ENCODE data around the gene PINLYP.

Gene PINLYP

GRCh38 chr19:43618921-43619261, 43.3 kb downstream of the PINLYP start:
- Histone ChIP-seq H3K9me3 (ENCODE audit: insufficient read depth, low read depth, low read length) (peaks cover 2% of the 10 kb centered on the region), H3K36me3 (ENCODE audit: control insufficient read depth in 1 of 2, insufficient read depth in 2 of 2, low read length in 2 of 2) (peaks cover 3 to 4% of the 10 kb centered on the region in 2 experiments), H2AK5ac (ENCODE audit: low read length) (peak overlapping the region; percentile 73), H3K27ac (ENCODE audit: low read depth, low read length) (peak overlapping the region; percentile 78), H3K4me2 (ENCODE audit: low read length) (peak overlapping the region; percentile 60), H2BK120ac (ENCODE audit: insufficient read depth, low read length, poor library complexity) (peak overlapping the region; percentile 48), H3K14ac (ENCODE audit: low read length) (peak overlapping the region; percentile 93), H4K12ac (ENCODE audit: low read depth, low read length) (peak overlapping the region; percentile 75), H3K4me1 (ENCODE audit: control insufficient read depth in 1 of 2, insufficient read depth in 2 of 2, low read length in 2 of 2) (peaks cover 7 to 9% of the 10 kb centered on the region in 2 experiments), H2AFZ (ENCODE audit: insufficient read depth, low read length, poor library complexity) (peak overlapping the region; percentile 62), H3K4me3 (ENCODE audit: low read depth, low read length) (peak overlapping the region; percentile 76), H2BK12ac (ENCODE audit: low read length) (no peak overlapping the region), H3K79me1 (ENCODE audit: low read length) (peaks cover 15% of the 10 kb centered on the region), H3K18ac (ENCODE audit: low read length) (peak overlapping the region; percentile 88), H3K27me3 (ENCODE audit: insufficient read depth, low read length) (no peaks in the 10 kb centered on the region), H4K8ac (ENCODE audit: low read depth, low read length) (peak overlapping the region; percentile 99), H4K91ac (ENCODE audit: low read depth, low read length) (peak overlapping the region; percentile 87), H2BK5ac (ENCODE audit: low read depth, low read length, poor library complexity) (peak overlapping the region; percentile 90), H3K23ac (ENCODE audit: low read length) (no peak overlapping the region), H3K4ac (ENCODE audit: low read depth, low read length) (peak overlapping the region; percentile 64), H3K79me2 (ENCODE audit: control insufficient read depth, insufficient read depth, low read length, poor library complexity) (peaks cover 9% of the 10 kb centered on the region), H3K9ac (ENCODE audit: low read length) (peak overlapping the region; percentile 82)
- no CpG with 5 or more reads among the region's 14 CpGs for WGBS (ENCODE audit: extremely low coverage, insufficient coverage, insufficient read length)
- DNase-seq, result no peak

DNA sequence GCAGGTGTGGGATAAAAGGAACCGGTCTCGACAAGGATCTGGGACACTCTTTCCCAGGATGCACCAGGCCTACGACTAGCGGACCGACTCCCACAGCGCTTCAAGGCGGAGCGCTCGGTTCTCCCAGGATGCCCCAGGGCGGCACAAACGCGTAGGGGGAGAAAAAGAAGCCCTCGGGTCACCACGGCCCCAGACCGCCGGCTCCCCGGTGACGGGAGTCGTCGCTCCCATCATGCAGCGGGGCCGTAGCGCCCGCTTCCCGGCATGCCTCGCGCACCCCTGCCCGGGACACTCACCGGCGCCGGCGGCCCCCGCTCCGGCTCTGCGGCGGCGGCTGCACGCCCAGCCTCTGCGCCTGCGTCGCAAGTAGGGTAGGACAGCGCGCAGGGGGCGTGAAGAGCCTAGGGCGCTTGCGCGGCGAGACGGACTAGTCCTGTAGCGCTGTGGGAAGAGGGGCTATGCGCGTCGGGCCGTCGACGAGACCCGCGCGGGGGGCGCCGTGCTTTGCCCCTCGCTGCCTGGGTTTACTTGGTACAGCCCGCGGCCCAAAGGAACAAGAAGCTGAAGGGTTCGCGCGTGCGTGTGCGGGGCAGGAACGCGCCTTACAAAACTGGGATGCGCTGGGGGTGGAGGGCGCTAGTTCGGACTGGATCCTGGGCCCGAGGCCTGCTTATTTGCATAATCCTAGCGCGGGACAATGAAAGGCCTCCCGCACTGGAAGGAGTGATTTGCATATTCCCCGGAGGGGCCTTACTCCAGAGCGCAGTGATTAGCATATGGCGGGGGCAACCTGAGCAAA, 43.9 kb downstream of the PINLYP start, which contains the start of gene ZNF428:
ZNF428 (minus strand) TSS at position 368 of the 799 bp plus-strand sequence. CDS start 5,325 bp downstream, outside the sequence.
- no peak within 1 kb of the TSS for H2BK12ac ChIP-seq (ENCODE audit: low read length)
- peak within 1 kb of the TSS; percentile 73 for H2AK5ac ChIP-seq (ENCODE audit: low read length)
- H3K4ac ChIP-seq (ENCODE audit: low read depth, low read length), result peak within 1 kb of the TSS; percentile 64
- H3K36me3 ChIP-seq (ENCODE audit: control insufficient read depth in 1 of 2, insufficient read depth in 2 of 2, low read length in 2 of 2), result no peaks in the 10 kb centered on the region
- peak within 1 kb of the TSS; percentile 90 for H2BK5ac ChIP-seq (ENCODE audit: low read depth, low read length, poor library complexity)
- H4K91ac ChIP-seq (ENCODE audit: low read depth, low read length), result peak within 1 kb of the TSS; percentile 87
- no CpG with 5 or more reads among the region's 81 CpGs for whole genome bisulfite sequencing (ENCODE audit: extremely low coverage, insufficient coverage, insufficient read length)
- peak within 1 kb of the TSS; percentile 88 for H3K18ac ChIP-seq (ENCODE audit: low read length)
- peak within 1 kb of the TSS; percentile 76 for H3K4me3 ChIP-seq (ENCODE audit: low read depth, low read length)
- H3K23ac ChIP-seq (ENCODE audit: low read length), result no peak within 1 kb of the TSS
- peaks cover 9% of the 10 kb centered on the region for H3K79me2 ChIP-seq (ENCODE audit: control insufficient read depth, insufficient read depth, low read length, poor library complexity)
- H3K9ac ChIP-seq (ENCODE audit: low read length), result peak within 1 kb of the TSS; percentile 82
- H3K4me2 ChIP-seq (ENCODE audit: low read length), result peak within 1 kb of the TSS; percentile 60
- peak; percentile 80 to 85 for DNase-seq
- H3K27ac ChIP-seq (ENCODE audit: low read depth, low read length), result peak within 1 kb of the TSS; percentile 78
- H3K4me1 ChIP-seq (ENCODE audit: control insufficient read depth in 1 of 2, insufficient read depth in 2 of 2, low read length in 2 of 2), result peaks cover 7 to 9% of the 10 kb centered on the region in 2 experiments
- peaks cover 4% of the 10 kb centered on the region for H3K9me3 ChIP-seq (ENCODE audit: insufficient read depth, low read depth, low read length)
- no peaks in the 10 kb centered on the region for H3K27me3 ChIP-seq (ENCODE audit: insufficient read depth, low read length)
- H4K8ac ChIP-seq (ENCODE audit: low read depth, low read length), result peak within 1 kb of the TSS; percentile 99
- H3K14ac ChIP-seq (ENCODE audit: low read length), result peak within 1 kb of the TSS; percentile 93
- peak within 1 kb of the TSS; percentile 77 for H2BK120ac ChIP-seq (ENCODE audit: insufficient read depth, low read length, poor library complexity)
- peak within 1 kb of the TSS; percentile 75 for H4K12ac ChIP-seq (ENCODE audit: low read depth, low read length)
- H3K79me1 ChIP-seq (ENCODE audit: low read length), result peaks cover 15% of the 10 kb centered on the region
- peak within 1 kb of the TSS; percentile 62 for H2AFZ ChIP-seq (ENCODE audit: insufficient read depth, low read length, poor library complexity)

GRCh38 chr19:43620061-43621001, 44.7 kb downstream of the PINLYP start:
- H3K27me3 ChIP-seq (ENCODE audit: insufficient read depth, low read length), result no peaks in the 10 kb centered on the region

DNA sequence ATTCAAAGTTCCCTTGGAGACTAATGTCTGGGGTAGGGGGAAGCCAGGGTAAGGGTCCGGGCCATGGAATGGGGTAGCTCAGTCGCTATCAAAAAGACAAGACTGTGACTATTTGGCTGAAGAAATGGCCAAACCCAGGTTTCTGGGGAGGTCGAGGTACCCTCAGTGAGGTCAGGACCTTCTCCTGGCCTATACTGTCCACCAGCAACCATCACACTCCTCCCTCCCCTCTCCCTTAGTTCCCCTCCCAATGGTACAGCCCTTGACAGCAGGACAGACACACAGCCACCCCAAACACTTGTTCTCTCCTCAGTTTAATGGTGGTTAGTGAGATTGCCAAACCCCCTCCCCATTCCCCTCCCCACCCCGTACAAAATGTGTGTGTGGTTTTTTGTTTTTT, 46.5 kb downstream of the PINLYP start:
- Histone ChIP-seq H3K79me2 (ENCODE audit: control insufficient read depth, insufficient read depth, low read length, poor library complexity) (peaks cover 9% of the 10 kb centered on the region), H3K27ac (ENCODE audit: low read depth, low read length) (no peak overlapping the region), H4K91ac (ENCODE audit: low read depth, low read length) (no peak overlapping the region), H3K18ac (ENCODE audit: low read length) (no peak overlapping the region), H2BK120ac (ENCODE audit: insufficient read depth, low read length, poor library complexity) (no peak overlapping the region), H3K14ac (ENCODE audit: low read length) (no peak overlapping the region), H4K8ac (ENCODE audit: low read depth, low read length) (no peak overlapping the region), H2AFZ (ENCODE audit: insufficient read depth, low read length, poor library complexity) (no peak overlapping the region), H2AK5ac (ENCODE audit: low read length) (no peak overlapping the region), H2BK12ac (ENCODE audit: low read length) (no peak overlapping the region), H3K9ac (ENCODE audit: low read length) (no peak overlapping the region), H3K4me3 (ENCODE audit: low read depth, low read length) (no peak overlapping the region), H3K4me2 (ENCODE audit: low read length) (no peak overlapping the region), H3K27me3 (ENCODE audit: insufficient read depth, low read length) (no peaks in the 10 kb centered on the region), H3K4ac (ENCODE audit: low read depth, low read length) (no peak overlapping the region), H3K23ac (ENCODE audit: low read length) (no peak overlapping the region), H3K36me3 (ENCODE audit: control insufficient read depth in 1 of 2, insufficient read depth in 2 of 2, low read length in 2 of 2) (no peaks in the 10 kb centered on the region), H3K79me1 (ENCODE audit: low read length) (peaks cover 15% of the 10 kb centered on the region), H3K9me3 (ENCODE audit: insufficient read depth, low read depth, low read length) (peaks cover 6% of the 10 kb centered on the region), H2BK5ac (ENCODE audit: low read depth, low read length, poor library complexity) (no peak overlapping the region), H3K4me1 (ENCODE audit: control insufficient read depth in 1 of 2, insufficient read depth in 2 of 2, low read length in 2 of 2) (peaks cover 7 to 9% of the 10 kb centered on the region in 2 experiments), H4K12ac (ENCODE audit: low read depth, low read length) (no peak overlapping the region)
- no CpG with 5 or more reads among the region's 4 CpGs for WGBS (ENCODE audit: extremely low coverage, insufficient coverage, insufficient read length)
- DNase-seq, result no peak

More at GRCh38 chr19:43620061-43621001, 44.7 kb downstream of the PINLYP start:
- no peak overlapping the region for H3K9ac ChIP-seq (ENCODE audit: low read length)
- peak overlapping the region; percentile 60 for H3K4me2 ChIP-seq (ENCODE audit: low read length)
- H2AK5ac ChIP-seq (ENCODE audit: low read length), result no peak overlapping the region
- peak overlapping the region; percentile 76 for H3K4me3 ChIP-seq (ENCODE audit: low read depth, low read length)
- H3K9me3 ChIP-seq (ENCODE audit: insufficient read depth, low read depth, low read length), result peaks cover 4% of the 10 kb centered on the region
- no peaks in the 10 kb centered on the region for H3K36me3 ChIP-seq (ENCODE audit: control insufficient read depth in 1 of 2, insufficient read depth in 2 of 2, low read length in 2 of 2)
- peaks cover 15% of the 10 kb centered on the region for H3K79me1 ChIP-seq (ENCODE audit: low read length)
- no peak overlapping the region for H3K23ac ChIP-seq (ENCODE audit: low read length)
- peak overlapping the region; percentile 51 for H3K14ac ChIP-seq (ENCODE audit: low read length)
- H2BK12ac ChIP-seq (ENCODE audit: low read length), result no peak overlapping the region
- no peak for DNase-seq
- peak overlapping the region; percentile 99 for H4K8ac ChIP-seq (ENCODE audit: low read depth, low read length)
- H2BK120ac ChIP-seq (ENCODE audit: insufficient read depth, low read length, poor library complexity), result no peak overlapping the region
- no peak overlapping the region for H2BK5ac ChIP-seq (ENCODE audit: low read depth, low read length, poor library complexity)
- peak overlapping the region; percentile 62 for H2AFZ ChIP-seq (ENCODE audit: insufficient read depth, low read length, poor library complexity)
- no peak overlapping the region for H3K4ac ChIP-seq (ENCODE audit: low read depth, low read length)
- no CpG with 5 or more reads among the region's 23 CpGs for WGBS (ENCODE audit: extremely low coverage, insufficient coverage, insufficient read length)
- H3K4me1 ChIP-seq (ENCODE audit: control insufficient read depth in 1 of 2, insufficient read depth in 2 of 2, low read length in 2 of 2), result peaks cover 7 to 9% of the 10 kb centered on the region in 2 experiments
- H4K91ac ChIP-seq (ENCODE audit: low read depth, low read length), result peak overlapping the region; percentile 50
- H3K79me2 ChIP-seq (ENCODE audit: control insufficient read depth, insufficient read depth, low read length, poor library complexity), result peaks cover 9% of the 10 kb centered on the region
- H4K12ac ChIP-seq (ENCODE audit: low read depth, low read length), result peak overlapping the region; percentile 75
- H3K18ac ChIP-seq (ENCODE audit: low read length), result peak overlapping the region; percentile 16
- peak overlapping the region; percentile 78 for H3K27ac ChIP-seq (ENCODE audit: low read depth, low read length)

Data from trophoblast cell (in vitro differentiated cells and primary cell).